HepG2 (cell line): ENCODE results near the gene RNU7-1. TPM values are rescaled to one million over a fixed set of nuclear protein-coding genes. Genes with fewer than 3 reads are reported as not detected.

ENCODE experiments used
- DNMT3B ChIP-seq: conservative IDR thresholded peaks from 2 replicates; pipeline ENCODE4 v1.6.1; 2016; ENCODE audit warnings: missing biosample characterization, control low read depth
- FOXC1 ChIP-seq: sonication (generic); formaldehyde crosslinking; IDR thresholded peaks from 2 replicates; pipeline ENCODE4 v1.8.0; 2022; ENCODE audit warnings: mild to moderate bottlenecking, missing genetic modification reagents, borderline replicate concordance
- GFI1 ChIP-seq: sonication (generic); formaldehyde crosslinking; IDR thresholded peaks from 2 replicates; pipeline ENCODE4 v1.5.0; 2020; ENCODE audit warnings: missing genetic modification reagents, mild to moderate bottlenecking, borderline replicate concordance
- KLF12 ChIP-seq: sonication (generic); formaldehyde crosslinking; IDR thresholded peaks from 2 replicates; pipeline ENCODE4 v1.4.0; 2020; ENCODE audit warnings: missing genetic modification reagents, borderline replicate concordance
- KLF16 ChIP-seq, 2 experiments: sonication (generic) in 1 of 2; formaldehyde crosslinking in 1 of 2; IDR thresholded peaks; 2 replicates each; pipeline versions ENCODE4 v1.6.1 to v1.8.0; 2016 to 2023; ENCODE audit warnings: missing genetic modification reagents in 2 of 2, missing compliant biosample characterization in 1 of 2
- MBNL3 ChIP-seq: fragments of 250-450 bp; sonication (Bioruptor Pico); conservative IDR thresholded peaks from 2 replicates; pipeline ENCODE4 v1.8.0; 2022; ENCODE audit warnings: mild to moderate bottlenecking, inconsistent platforms
- MIER2 ChIP-seq: IDR thresholded peaks from 2 replicates; pipeline ENCODE4 v1.6.1; 2016; ENCODE audit warnings: missing biosample characterization, missing genetic modification reagents
- POGZ ChIP-seq: sonication (generic); formaldehyde crosslinking; IDR thresholded peaks from 2 replicates; pipeline ENCODE4 v1.4.0; 2020; ENCODE audit warnings: mild to moderate bottlenecking, missing genetic modification reagents
- SNAI1 ChIP-seq: sonication (generic); formaldehyde crosslinking; IDR thresholded peaks from 2 replicates; pipeline ENCODE4 v1.5.0; 2020; ENCODE audit warnings: mild to moderate bottlenecking, missing genetic modification reagents, borderline replicate concordance
- ZNF232 ChIP-seq: sonication (generic); formaldehyde crosslinking; IDR thresholded peaks from 2 replicates; pipeline ENCODE4 v1.4.0; 2020; ENCODE audit warnings: missing genetic modification reagents, borderline replicate concordance
- ZNF280B ChIP-seq: sonication (generic); formaldehyde crosslinking; IDR thresholded peaks from 2 replicates; pipeline ENCODE4 v1.5.0; 2020; ENCODE audit warnings: missing genetic modification reagents, mild to moderate bottlenecking, borderline replicate concordance
- ZNF335 ChIP-seq: sonication (generic); formaldehyde crosslinking; IDR thresholded peaks from 2 replicates; pipeline ENCODE4 v1.4.0; 2020; ENCODE audit warnings: missing genetic modification reagents
- ZNF512 ChIP-seq: sonication (generic); formaldehyde crosslinking; IDR thresholded peaks from 2 replicates; pipeline ENCODE4 v1.4.0; 2020; ENCODE audit warnings: mild to moderate bottlenecking, missing genetic modification reagents
- ZNF749 ChIP-seq: sonication (generic); formaldehyde crosslinking; IDR thresholded peaks from 2 replicates; pipeline ENCODE4 v1.8.0; 2022; ENCODE audit warnings: mild to moderate bottlenecking, missing genetic modification reagents, moderate library complexity, borderline replicate concordance
- polyA plus RNA-seq, 8 experiments: library from polyadenylated mRNA; depleted of rRNA in 3 of 8; stranded (reverse) in 7 of 8; unstranded in 1 of 8; fragments of >200 nt; fragmentation: Illumina TruSeq in 4 of 8; extraction: Trizol in 4 of 8; gene quantifications; 2 replicates each; pipeline versions ENCODE4 v1.2.1 to v1.2.3, GENCODE V29; 2011 to 2016; ENCODE audit warnings: low read depth in 4 of 8, missing spikeins in 1 of 8, mixed read lengths in 1 of 8; ENCODE audit not compliant: insufficient read depth in 1 of 8
- total RNA-seq, 5 experiments: library from RNA; depleted of rRNA; stranded (reverse); fragments of >200 nt; fragmentation: Illumina TruSeq; extraction: Trizol; gene quantifications; 2 replicates each; pipeline ENCODE4 v1.2.3, GENCODE V29; 2016; ENCODE audit warnings: low read depth in 1 of 5
- TF ChIP-seq, protein P1 (sequence below): sonication (generic); formaldehyde crosslinking; IDR thresholded peaks from 2 replicates; pipeline ENCODE4 v1.4.0; 2020; ENCODE audit warnings: missing genetic modification reagents
- TF ChIP-seq, protein P2 (sequence below): sonication (generic); formaldehyde crosslinking; IDR thresholded peaks from 2 replicates; pipeline ENCODE4 v1.4.0; 2020; ENCODE audit warnings: mild to moderate bottlenecking, missing genetic modification reagents, borderline replicate concordance

Gene RNU7-1
- total and polyA plus RNA-seq, 2 of the 13 experiments (the other 11 are each of a cell fraction or from before 2014, with no cell fraction given) = not detected

GRCh38 chr12:6937481-6938352 is 5.9 kb upstream of the RNU7-1 start (continued):
- TF ChIP-seq ZNF512 (CRISPR knock-in tag) = 0 out of 2 replicates have a peak, but pooled peaks have one; percentile 67
- TF ChIP-seq ZNF232 (CRISPR knock-in tag) = peak; percentile 67; the same call in 1 of the 2 replicates
- peak; percentile 87 for TF ChIP-seq FOXC1 (CRISPR knock-in tag)
- TF ChIP-seq KLF16 (CRISPR knock-in tag; IDR thresholded peaks at IDR 0.05) = peak in 1 of 2 experiments; percentile 95; a peak in 2 of 4 replicates
- TF ChIP-seq POGZ (CRISPR knock-in tag) = peak; percentile 94
- TF ChIP-seq ZNF335 (CRISPR knock-in tag) = peak; percentile 53
- TF ChIP-seq GFI1 = no peak
- peak; percentile 73; the same call in 1 of the 2 replicates for TF ChIP-seq DNMT3B
- TF ChIP-seq, protein P1, sequence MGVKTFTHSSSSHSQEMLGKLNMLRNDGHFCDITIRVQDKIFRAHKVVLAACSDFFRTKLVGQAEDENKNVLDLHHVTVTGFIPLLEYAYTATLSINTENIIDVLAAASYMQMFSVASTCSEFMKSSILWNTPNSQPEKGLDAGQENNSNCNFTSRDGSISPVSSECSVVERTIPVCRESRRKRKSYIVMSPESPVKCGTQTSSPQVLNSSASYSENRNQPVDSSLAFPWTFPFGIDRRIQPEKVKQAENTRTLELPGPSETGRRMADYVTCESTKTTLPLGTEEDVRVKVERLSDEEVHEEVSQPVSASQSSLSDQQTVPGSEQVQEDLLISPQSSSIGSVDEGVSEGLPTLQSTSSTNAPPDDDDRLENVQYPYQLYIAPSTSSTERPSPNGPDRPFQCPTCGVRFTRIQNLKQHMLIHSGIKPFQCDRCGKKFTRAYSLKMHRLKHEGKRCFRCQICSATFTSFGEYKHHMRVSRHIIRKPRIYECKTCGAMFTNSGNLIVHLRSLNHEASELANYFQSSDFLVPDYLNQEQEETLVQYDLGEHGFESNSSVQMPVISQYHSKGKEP = peak; percentile 68; the same call in 1 of the 2 replicates
- TF ChIP-seq ZNF749 = peak; percentile 94
- TF ChIP-seq ZNF280B (CRISPR knock-in tag) = peak; percentile 91; the same call in 1 of the 2 replicates
- TF ChIP-seq KLF12 (CRISPR knock-in tag) = no peak
- TF ChIP-seq, protein P2, sequence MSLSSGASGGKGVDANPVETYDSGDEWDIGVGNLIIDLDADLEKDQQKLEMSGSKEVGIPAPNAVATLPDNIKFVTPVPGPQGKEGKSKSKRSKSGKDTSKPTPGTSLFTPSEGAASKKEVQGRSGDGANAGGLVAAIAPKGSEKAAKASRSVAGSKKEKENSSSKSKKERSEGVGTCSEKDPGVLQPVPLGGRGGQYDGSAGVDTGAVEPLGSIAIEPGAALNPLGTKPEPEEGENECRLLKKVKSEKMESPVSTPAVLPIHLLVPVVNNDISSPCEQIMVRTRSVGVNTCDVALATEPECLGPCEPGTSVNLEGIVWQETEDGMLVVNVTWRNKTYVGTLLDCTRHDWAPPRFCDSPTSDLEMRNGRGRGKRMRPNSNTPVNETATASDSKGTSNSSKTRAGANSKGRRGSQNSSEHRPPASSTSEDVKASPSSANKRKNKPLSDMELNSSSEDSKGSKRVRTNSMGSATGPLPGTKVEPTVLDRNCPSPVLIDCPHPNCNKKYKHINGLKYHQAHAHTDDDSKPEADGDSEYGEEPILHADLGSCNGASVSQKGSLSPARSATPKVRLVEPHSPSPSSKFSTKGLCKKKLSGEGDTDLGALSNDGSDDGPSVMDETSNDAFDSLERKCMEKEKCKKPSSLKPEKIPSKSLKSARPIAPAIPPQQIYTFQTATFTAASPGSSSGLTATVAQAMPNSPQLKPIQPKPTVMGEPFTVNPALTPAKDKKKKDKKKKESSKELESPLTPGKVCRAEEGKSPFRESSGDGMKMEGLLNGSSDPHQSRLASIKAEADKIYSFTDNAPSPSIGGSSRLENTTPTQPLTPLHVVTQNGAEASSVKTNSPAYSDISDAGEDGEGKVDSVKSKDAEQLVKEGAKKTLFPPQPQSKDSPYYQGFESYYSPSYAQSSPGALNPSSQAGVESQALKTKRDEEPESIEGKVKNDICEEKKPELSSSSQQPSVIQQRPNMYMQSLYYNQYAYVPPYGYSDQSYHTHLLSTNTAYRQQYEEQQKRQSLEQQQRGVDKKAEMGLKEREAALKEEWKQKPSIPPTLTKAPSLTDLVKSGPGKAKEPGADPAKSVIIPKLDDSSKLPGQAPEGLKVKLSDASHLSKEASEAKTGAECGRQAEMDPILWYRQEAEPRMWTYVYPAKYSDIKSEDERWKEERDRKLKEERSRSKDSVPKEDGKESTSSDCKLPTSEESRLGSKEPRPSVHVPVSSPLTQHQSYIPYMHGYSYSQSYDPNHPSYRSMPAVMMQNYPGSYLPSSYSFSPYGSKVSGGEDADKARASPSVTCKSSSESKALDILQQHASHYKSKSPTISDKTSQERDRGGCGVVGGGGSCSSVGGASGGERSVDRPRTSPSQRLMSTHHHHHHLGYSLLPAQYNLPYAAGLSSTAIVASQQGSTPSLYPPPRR (CRISPR knock-in tag) = no peak
- TF ChIP-seq SNAI1 = no peak; the same call in 1 of the 2 replicates
- TF ChIP-seq MIER2 = peak; percentile 9; the same call in 1 of the 2 replicates
- TF ChIP-seq MBNL3 (CRISPR knock-in tag) = no peak
